H9 (cell line): Measurements from ENCODE around the gene GPC6. TPM values are rescaled to one million over a fixed set of nuclear protein-coding genes. Genes with fewer than 3 reads are reported as not detected.

Experiments used
- DNase-seq: peaks from one replicate; pipeline ENCODE4 v3.0.0-alpha.2; 2017
- H2AFZ ChIP-seq: one replicate; pipeline ENCODE4 v1.6.1; 2013; ENCODE audit warnings: mild to moderate bottlenecking, low read length, control low read depth, moderate library complexity
- H2AK5ac ChIP-seq: 2 replicates; pipeline ENCODE4 v1.6.1; 2013; ENCODE audit warnings: low read length, control low read depth, mixed read lengths; ENCODE audit not compliant: insufficient read length
- H2BK120ac ChIP-seq: one replicate; pipeline ENCODE4 v1.6.1; 2013; ENCODE audit warnings: low read depth, mild to moderate bottlenecking, low read length, control low read depth, inconsistent platforms; ENCODE audit not compliant: poor library complexity, severe bottlenecking
- H2BK12ac ChIP-seq: 2 replicates; pipeline ENCODE4 v1.6.1; 2013; ENCODE audit warnings: low read length, control low read depth, mixed read lengths, low read depth; ENCODE audit not compliant: insufficient read length
- H2BK15ac ChIP-seq: 2 replicates; pipeline ENCODE4 v1.6.1; 2013; ENCODE audit warnings: low read depth, low read length, control low read depth
- H2BK20ac ChIP-seq: one replicate; pipeline ENCODE4 v1.6.1; 2013; ENCODE audit warnings: low read depth, mild to moderate bottlenecking, low read length, control low read depth, inconsistent platforms; ENCODE audit not compliant: poor library complexity, severe bottlenecking
- H2BK5ac ChIP-seq: 2 replicates; pipeline ENCODE4 v1.6.1; 2013; ENCODE audit warnings: low read length, control low read depth, mixed read lengths; ENCODE audit not compliant: insufficient read length
- H3K14ac ChIP-seq: 2 replicates; pipeline ENCODE4 v1.6.1; 2013; ENCODE audit warnings: low read length, control low read depth; ENCODE audit not compliant: insufficient read depth
- H3K18ac ChIP-seq: 2 replicates; pipeline ENCODE4 v1.6.1; 2013; ENCODE audit warnings: low read depth, mild to moderate bottlenecking, mixed read lengths, low read length, control low read depth; ENCODE audit not compliant: insufficient read length
- H3K23ac ChIP-seq: 2 replicates; pipeline ENCODE4 v1.6.1; 2013; ENCODE audit warnings: low read length, control low read depth, mixed read lengths, low read depth; ENCODE audit not compliant: insufficient read length
- H3K23me2 ChIP-seq: 2 replicates; pipeline ENCODE4 v1.6.1; 2013; ENCODE audit warnings: low read depth, mild to moderate bottlenecking, mixed read lengths, low read length, control low read depth; ENCODE audit not compliant: insufficient read length, poor library complexity, severe bottlenecking
- H3K27ac ChIP-seq: 2 replicates; pipeline ENCODE4 v1.5.1; 2013; ENCODE audit warnings: low read length, control low read depth, mixed read lengths, low read depth; ENCODE audit not compliant: insufficient read length
- H3K27me3 ChIP-seq: 2 replicates; pipeline ENCODE4 v1.6.1; 2013; ENCODE audit warnings: low read length, control low read depth, inconsistent platforms; ENCODE audit not compliant: insufficient read depth
- H3K4ac ChIP-seq: 2 replicates; pipeline ENCODE4 v1.6.1; 2013; ENCODE audit warnings: low read depth, mild to moderate bottlenecking, control low read depth, inconsistent platforms, low read length, moderate library complexity
- H3K4me1 ChIP-seq: 2 replicates; pipeline ENCODE4 v1.6.1; 2013; ENCODE audit warnings: low read length, control low read depth, inconsistent platforms; ENCODE audit not compliant: insufficient read depth
- H3K4me2 ChIP-seq: 2 replicates; pipeline ENCODE4 v1.6.1; 2013; ENCODE audit warnings: low read length, control low read depth, mixed read lengths; ENCODE audit not compliant: insufficient read length, insufficient read depth
- H3K56ac ChIP-seq: 2 replicates; pipeline ENCODE4 v1.6.1; 2013; ENCODE audit warnings: low read depth, mild to moderate bottlenecking, mixed read lengths, low read length, control low read depth; ENCODE audit not compliant: insufficient read length
- H3K79me1 ChIP-seq: 2 replicates; pipeline ENCODE4 v1.6.1; 2013; ENCODE audit warnings: low read depth, mild to moderate bottlenecking, moderate library complexity, low read length, control low read depth, inconsistent platforms; ENCODE audit not compliant: insufficient read depth, poor library complexity, severe bottlenecking
- H3K79me2 ChIP-seq: 2 replicates; pipeline ENCODE4 v1.6.1; 2013; ENCODE audit warnings: low read length, control low read depth, inconsistent platforms; ENCODE audit not compliant: insufficient read depth
- H3K9ac ChIP-seq: 2 replicates; pipeline ENCODE4 v1.6.1; 2013; ENCODE audit warnings: low read length, control low read depth, mixed read lengths; ENCODE audit not compliant: insufficient read length; ENCODE audit errors: extremely low read depth
- H3K9me3 ChIP-seq: one replicate; pipeline ENCODE4 v1.6.1; 2013; ENCODE audit warnings: low read depth, low read length, inconsistent platforms; ENCODE audit not compliant: control insufficient read depth
- H3T11ph ChIP-seq: one replicate; pipeline ENCODE4 v1.6.1; 2013; ENCODE audit warnings: mild to moderate bottlenecking, low read length, control low read depth, inconsistent platforms
- H4K20me1 ChIP-seq: one replicate; pipeline ENCODE4 v1.6.1; 2013; ENCODE audit not compliant: control insufficient read depth, insufficient read length, insufficient read depth
- H4K5ac ChIP-seq: 2 replicates; pipeline ENCODE4 v1.6.1; 2013; ENCODE audit warnings: low read depth, mild to moderate bottlenecking, mixed read lengths, low read length, control low read depth; ENCODE audit not compliant: insufficient read length
- H4K8ac ChIP-seq: replicated peaks from 2 replicates; pipeline ENCODE4 v1.6.1; 2013; ENCODE audit warnings: low read length, control low read depth, mixed read lengths, low read depth; ENCODE audit not compliant: insufficient read length
- H4K91ac ChIP-seq: 2 replicates; pipeline ENCODE4 v1.6.1; 2013; ENCODE audit warnings: low read depth, mild to moderate bottlenecking, moderate library complexity, mixed read lengths, low read length, control low read depth; ENCODE audit not compliant: insufficient read length
- H3K27ac Mint-ChIP-seq, 3 experiments: 2 replicates in 2 of 3; 3 replicates in 1 of 3; pipeline ENCODE4 v1.8.0; 2020 to 2021; ENCODE audit warnings: mixed read lengths in 3 of 3, mild to moderate bottlenecking in 1 of 3, moderate library complexity in 1 of 3
- H3K27me3 Mint-ChIP-seq: 2 replicates; pipeline ENCODE4 v1.8.0; 2021; ENCODE audit warnings: low read depth, mild to moderate bottlenecking, moderate library complexity, mixed read lengths
- H3K36me3 Mint-ChIP-seq, 3 experiments: 2 replicates in 2 of 3; 3 replicates in 1 of 3; pipeline ENCODE4 v1.8.0; 2020 to 2021; ENCODE audit warnings: low read depth in 3 of 3, mixed read lengths in 3 of 3; ENCODE audit not compliant: insufficient read depth in 1 of 3
- H3K4me1 Mint-ChIP-seq, 2 experiments: 2 replicates each; pipeline ENCODE4 v1.8.0; 2020; ENCODE audit warnings: mixed read lengths in 2 of 2
- H3K4me3 Mint-ChIP-seq, 2 experiments: 2 replicates in 1 of 2; 3 replicates in 1 of 2; pipeline ENCODE4 v1.8.0; 2020 to 2021; ENCODE audit warnings: mild to moderate bottlenecking in 2 of 2, mixed read lengths in 2 of 2, moderate library complexity in 1 of 2
- H3K9me3 Mint-ChIP-seq, 2 experiments: 2 replicates in 1 of 2; 3 replicates in 1 of 2; pipeline ENCODE4 v1.8.0; 2020; ENCODE audit warnings: mild to moderate bottlenecking in 2 of 2, mixed read lengths in 2 of 2, moderate library complexity in 1 of 2
- CTCF ChIP-seq: fragments of 200-600 bp; sonication (generic); conservative IDR thresholded peaks from 3 replicates; pipeline ENCODE4 v1.8.0; 2021; ENCODE audit warnings: antibody characterized with exemption, mild to moderate bottlenecking
- WGBS: extraction: QIAGEN DNeasy Blood & Tissue Kit; methylation state at CpG from one replicate; pipeline ENCODE4 v1.1.7; 2013; ENCODE audit warnings: missing lambda C conversion rate, low lambda C conversion rate, mixed read lengths; ENCODE audit not compliant: insufficient read length; ENCODE audit errors: extremely low coverage; 5-methylcytosine and 5-hydroxymethylcytosine counted together
- total RNA-seq: library from RNA; stranded (reverse); gene quantifications from 2 replicates; pipeline ENCODE4 v1.2.1, GENCODE V29; 2021

GPC6 gene
- total RNA-seq, 1 experiment from 2014 or later = 15.6 TPM

GRCh38 chr13:93740334-93740733, 513.7 kb downstream of the GPC6 start:
- H2BK5ac ChIP-seq = no peak overlapping the region
- H3K23ac ChIP-seq = no peak overlapping the region
- no peak overlapping the region for H2BK20ac ChIP-seq
- no peak overlapping the region for H3K14ac ChIP-seq
- no peak overlapping the region for H4K91ac ChIP-seq
- H3K4me1 ChIP-seq = peaks cover 2% of the 10 kb centered on the region; the same call in 1 of the 2 replicates
- DNase-seq = no peak
- no peak overlapping the region for H3K9ac ChIP-seq
- no peak overlapping the region for H2BK15ac ChIP-seq
- H3K4ac ChIP-seq = no peak overlapping the region
- no peak overlapping the region for H2AFZ ChIP-seq
- no peak overlapping the region for H3K27ac ChIP-seq
- Mint-ChIP-seq H3K36me3 (peaks cover 0 to 7% (median 0%) of the 10 kb centered on the region in 3 experiments; a peak in 2 of 7 replicates), H3K27me3 (no peaks in the 10 kb centered on the region), H3K27ac (no peak overlapping the region), H3K9me3 (peaks cover 2 to 5% of the 10 kb centered on the region in 2 experiments; a peak in 1 of 5 replicates), H3K4me3 (no peak overlapping the region), H3K4me1 (peaks cover 17 to 18% of the 10 kb centered on the region in 2 experiments)
- H2AK5ac ChIP-seq = no peak overlapping the region
- no peak overlapping the region for H2BK12ac ChIP-seq
- no peak overlapping the region for H3T11ph ChIP-seq
- no peak overlapping the region for H4K5ac ChIP-seq
- no peak overlapping the region for H3K4me2 ChIP-seq
- H3K27me3 ChIP-seq = no peaks in the 10 kb centered on the region
- no peak for TF ChIP-seq CTCF
- no peaks in the 10 kb centered on the region for H3K79me2 ChIP-seq
- no peaks in the 10 kb centered on the region for H3K79me1 ChIP-seq
- no CpG with 5 or more reads among the region's 1 CpG for WGBS
- no peaks in the 10 kb centered on the region for H4K20me1 ChIP-seq
- H3K18ac ChIP-seq = no peak overlapping the region
- no peak overlapping the region for H3K56ac ChIP-seq
- H2BK120ac ChIP-seq = no peak overlapping the region
- no peak overlapping the region for H4K8ac ChIP-seq
- no peaks in the 10 kb centered on the region for H3K23me2 ChIP-seq
- H3K9me3 ChIP-seq = no peaks in the 10 kb centered on the region
